Embryonic facial prominence (tissue), 1 donor: ENCODE measurements around the gene MOSMO.
"Not testable (repeated sequence)": the region's sequence is repeated elsewhere in the genome, so short reads cannot be mapped to it uniquely, and the experiment has no call there.

Experiments used
- DNase-seq: peaks from one replicate; pipeline ENCODE4 v3.0.0-alpha.2; 2016; ENCODE audit errors: extremely low spot score

MOSMO gene

GRCh38 chr16:22045888-22046287 lies 38.0 kb downstream of the MOSMO start:
- not testable (repeated sequence) for DNase-seq

DNA sequence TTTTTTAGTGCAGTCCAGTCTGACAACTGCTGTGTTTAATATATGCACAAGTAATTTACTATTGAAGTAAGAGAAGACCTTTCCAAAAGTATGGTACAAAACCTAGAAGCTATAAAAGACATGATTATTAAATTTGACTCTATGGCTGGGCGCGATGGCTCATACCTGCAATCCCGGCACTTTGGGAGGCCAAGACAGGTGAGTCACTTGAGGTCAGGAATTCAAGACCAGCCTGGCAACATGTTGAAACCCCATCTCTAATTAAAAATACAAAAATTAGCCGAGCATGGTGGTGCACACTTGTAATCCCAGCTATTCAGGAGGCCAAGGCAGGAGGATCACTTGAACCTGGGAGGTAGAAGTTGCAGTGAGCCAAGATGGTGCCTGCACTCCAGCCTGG lies 43.1 kb downstream of the MOSMO start:
- no peak for DNase-seq

- DNase-seq: no peak
Measured at GRCh38 chr16:22052980-22053379, 45.1 kb downstream of the MOSMO start.

DNA sequence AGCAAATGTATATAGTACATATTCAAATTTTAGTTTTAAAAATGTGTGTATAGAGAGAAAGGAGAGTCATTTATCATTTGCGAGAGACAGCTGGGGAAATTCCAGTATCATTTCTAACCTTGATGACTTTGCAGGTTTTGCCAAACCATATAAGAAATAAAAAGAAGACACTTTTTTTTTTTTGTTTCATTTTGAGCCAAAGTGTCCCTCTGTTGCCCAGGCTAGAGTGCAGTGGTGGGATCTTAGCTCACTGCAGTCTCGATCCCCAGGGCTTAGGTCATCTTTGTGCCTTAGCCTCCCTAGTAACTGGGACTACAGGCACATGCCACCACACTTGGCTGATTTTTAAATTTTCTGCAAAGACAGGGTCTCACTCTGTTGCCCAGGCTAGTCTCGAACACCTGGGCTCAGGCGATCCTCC lies 46.0 kb downstream of the MOSMO start:
- DNase-seq: no peak

GRCh38 chr16:22054847-22055590 lies 47.1 kb downstream of the MOSMO start:
- no peak for DNase-seq

- DNase-seq: no peak
Measured at GRCh38 chr16:22055881-22056280, 48.0 kb downstream of the MOSMO start.

- DNase-seq: no peak
Measured at GRCh38 chr16:22063888-22064467, 56.1 kb downstream of the MOSMO start.

- DNase-seq: no peak
Measured at GRCh38 chr16:22065252-22065651, 57.3 kb downstream of the MOSMO start.

DNA sequence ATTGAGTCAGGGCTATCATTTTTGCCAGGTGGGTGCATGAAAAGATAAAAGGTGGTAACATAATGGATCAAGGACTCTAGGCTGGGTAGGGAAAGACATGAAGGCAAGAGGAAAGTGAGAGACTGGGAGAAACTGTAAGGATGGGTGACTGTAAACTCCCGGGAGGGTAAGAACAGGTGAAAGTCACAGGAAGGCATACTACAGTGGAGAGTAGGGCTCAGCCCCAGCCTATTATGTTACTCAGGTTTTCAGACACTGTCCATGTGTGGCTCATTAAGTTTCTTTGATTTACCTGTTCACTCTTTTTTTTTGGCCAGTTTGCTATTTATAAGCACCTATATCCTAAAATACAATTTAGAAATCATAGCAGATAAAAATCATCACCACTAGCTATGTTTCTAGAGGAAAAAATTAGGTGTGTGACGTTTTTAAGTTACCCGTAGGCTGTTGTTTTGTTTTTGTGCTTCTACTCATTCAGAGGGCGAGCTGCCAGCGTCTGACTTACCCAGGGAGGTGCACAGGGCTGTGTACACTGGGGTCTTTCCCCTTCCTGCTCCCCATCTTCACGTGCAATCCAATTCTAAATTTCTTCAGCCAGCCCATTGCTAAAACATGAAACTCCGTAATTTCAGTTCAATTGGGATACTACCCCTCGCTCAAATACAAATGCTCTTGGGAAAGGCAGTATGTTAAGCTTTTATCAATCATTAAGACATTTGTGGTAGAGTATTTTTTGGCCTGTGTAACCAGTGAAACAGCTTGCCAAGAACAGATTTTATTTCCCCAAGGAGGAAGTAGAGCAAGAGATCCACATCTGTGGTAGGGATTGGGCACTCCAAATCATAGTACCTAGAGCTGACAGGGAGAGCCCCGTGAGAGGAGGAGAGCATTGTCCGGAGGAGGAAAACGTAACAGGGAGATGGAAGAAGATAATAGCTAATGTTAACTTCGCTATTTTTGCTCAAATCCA lies 62.7 kb downstream of the MOSMO start:
- no peak for DNase-seq

GRCh38 chr16:22071331-22071910 lies 63.5 kb downstream of the MOSMO start:
- DNase-seq: no peak

- DNase-seq: no peak
Measured at GRCh38 chr16:22073350-22073749, 65.4 kb downstream of the MOSMO start.

DNA sequence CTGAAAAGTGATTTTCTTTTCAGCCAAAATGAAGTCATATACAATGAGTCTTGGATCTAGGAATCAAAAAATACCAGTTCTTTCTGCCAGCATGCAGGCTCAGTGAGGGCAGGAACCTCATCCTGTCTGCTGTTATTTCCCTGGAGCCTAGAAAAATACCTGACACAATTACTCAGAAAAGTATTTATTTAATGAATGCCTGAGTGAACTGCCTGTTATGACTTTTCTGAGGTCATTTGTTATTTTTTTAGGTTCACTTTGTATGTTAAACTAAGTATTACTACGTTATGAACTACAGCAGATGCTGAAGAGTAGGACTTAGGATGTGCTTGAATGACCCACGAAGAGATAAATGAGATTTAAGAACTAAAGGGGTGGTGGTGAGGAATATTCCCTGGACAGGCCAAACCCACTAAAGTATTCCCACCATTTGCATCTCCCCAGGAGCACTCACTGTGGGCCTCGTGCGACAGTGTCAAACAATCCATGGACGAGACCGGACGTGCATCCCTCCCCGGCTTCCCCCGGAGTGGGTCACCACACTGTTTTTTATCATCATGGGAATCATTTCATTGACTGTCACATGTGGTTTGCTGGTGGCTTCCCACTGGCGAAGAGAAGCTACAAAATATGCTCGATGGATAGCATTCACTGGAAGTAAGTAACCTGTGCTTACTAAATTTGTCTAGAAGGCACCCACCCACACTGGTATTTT lies 67.3 kb downstream of the MOSMO start:
- no peak for DNase-seq

- no peak for DNase-seq
Measured at GRCh38 chr16:22075776-22076175, 67.9 kb downstream of the MOSMO start.

DNA sequence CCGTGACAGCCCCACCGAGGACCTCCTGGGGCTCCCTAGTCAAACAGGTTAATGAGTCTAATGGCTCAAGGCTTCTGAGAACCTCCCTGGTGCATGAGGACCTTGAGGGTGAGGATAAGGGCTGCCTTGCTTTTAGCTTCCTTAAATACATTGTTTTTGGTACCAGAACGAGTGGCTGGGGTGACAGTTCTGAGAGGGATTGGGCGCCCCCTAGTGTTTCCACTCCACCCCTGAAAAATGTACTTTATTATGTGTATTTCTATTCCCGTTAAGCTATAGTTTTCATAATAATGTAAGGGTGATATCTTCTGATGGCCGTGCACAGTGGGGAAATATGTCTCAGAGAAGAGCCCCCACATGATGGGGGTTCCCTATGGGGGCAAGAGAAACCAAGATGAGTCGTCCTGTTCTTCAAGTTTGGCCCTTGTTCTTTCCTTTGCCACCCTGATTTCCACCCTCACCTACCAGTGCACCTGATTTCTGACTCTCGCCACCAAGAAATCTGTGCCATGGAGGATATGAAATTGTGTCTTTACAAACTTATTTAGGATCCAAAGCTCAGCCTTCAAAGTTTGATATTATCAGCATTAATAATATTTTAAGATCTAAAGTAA lies 69.9 kb downstream of the MOSMO start:
- DNase-seq: no peak

- DNase-seq: no peak
Measured at GRCh38 chr16:22078656-22079055, 70.7 kb downstream of the MOSMO start.

DNA sequence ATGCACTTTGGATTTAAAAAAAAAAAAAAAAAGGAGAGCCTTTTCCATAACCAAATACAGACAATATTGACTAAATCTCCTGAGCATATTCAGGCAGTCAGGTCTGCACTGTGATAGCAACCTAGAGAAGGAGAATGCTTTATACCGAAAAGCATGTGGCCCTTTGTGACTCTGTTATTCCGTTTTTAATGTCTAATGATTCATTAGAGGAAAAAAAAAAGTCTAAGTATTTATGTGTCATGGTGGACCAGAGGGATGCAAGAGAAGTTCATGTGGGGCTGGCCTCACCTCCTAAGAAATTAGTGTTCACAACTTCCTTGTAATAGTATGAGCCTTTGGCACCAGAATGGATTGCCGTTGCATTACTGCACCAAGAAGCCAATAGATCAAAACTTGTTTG lies 73.1 kb downstream of the MOSMO start:
- DNase-seq: no peak

DNA sequence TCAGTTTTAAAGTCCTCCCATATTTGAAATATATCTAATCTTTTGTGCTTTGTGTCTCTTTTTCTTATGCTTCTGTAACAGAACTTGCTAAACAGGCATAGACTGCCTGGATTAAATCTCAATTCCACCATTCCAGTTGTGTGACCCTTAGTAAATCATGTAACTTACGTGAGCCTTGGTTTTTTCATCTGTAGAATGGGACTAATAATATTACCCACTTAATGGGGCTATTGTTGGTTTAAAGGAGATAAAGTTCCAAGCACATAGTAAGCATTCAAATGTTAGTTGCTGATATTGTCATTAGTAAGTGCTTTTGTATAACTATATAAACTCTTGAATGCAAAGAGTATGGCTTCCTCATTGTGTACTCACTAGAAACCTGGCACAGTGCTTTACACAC lies 78.5 kb downstream of the MOSMO start:
- DNase-seq: no peak

GRCh38 chr16:22088642-22089041 lies 80.7 kb downstream of the MOSMO start:
- no peak for DNase-seq

DNA sequence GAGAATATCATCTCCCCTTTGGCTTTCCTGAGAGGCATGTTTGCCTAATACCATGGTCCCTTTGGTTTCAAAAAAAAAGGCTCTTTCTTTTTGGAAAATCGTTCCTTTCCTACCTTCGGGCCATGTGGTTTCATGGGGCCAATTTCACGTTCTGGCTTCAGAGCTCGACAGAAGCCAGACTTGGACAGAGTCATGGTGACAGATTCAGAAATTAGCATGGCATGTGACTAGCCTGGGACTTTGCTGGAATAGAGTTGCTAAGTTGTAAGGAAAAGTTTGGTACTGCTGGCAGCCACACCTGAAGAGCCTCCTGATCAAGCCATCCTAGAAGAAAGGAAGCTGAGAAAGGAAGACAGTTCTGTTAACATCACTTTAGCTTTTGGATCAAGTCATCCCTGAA lies 82.0 kb downstream of the MOSMO start:
- DNase-seq: no peak

DNA sequence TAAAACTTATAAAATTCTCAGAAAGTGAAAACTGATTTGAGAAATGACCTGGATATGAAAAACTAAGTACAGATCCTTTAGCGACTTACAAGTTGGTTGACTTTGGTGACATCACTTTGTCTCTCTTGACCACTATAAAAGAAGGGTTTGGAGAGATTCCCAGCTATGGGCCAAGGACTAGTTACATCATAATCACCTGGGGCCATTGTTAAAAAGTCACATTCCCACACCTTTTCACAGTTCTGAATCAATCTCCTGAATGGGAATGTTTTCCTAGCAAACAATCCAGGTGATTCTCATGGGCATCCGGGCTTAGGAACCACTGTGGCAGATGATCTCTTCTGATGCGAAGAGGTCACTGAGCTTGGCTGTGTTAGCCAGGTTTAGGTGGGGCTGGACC lies 83.8 kb downstream of the MOSMO start:
- DNase-seq: no peak
